Middle frontal gyrus (tissue), 1 donor: ENCODE results near the gene KDM4C.

Source experiments
- DNase-seq: peaks from one replicate; pipeline ENCODE4 v3.0.0-alpha.2; 2015; ENCODE audit warnings: low spot score; ENCODE audit errors: extremely low spot score

The KDM4C gene

GRCh38 chr9:6968271-6968670, 210.5 kb downstream of the KDM4C start:
- DNase-seq, result no peak

GRCh38 chr9:6969805-6970204, 212.0 kb downstream of the KDM4C start:
- DNase-seq, result no peak

GRCh38 chr9:6973089-6973488, 215.3 kb downstream of the KDM4C start:
- DNase-seq, result no peak

DNA sequence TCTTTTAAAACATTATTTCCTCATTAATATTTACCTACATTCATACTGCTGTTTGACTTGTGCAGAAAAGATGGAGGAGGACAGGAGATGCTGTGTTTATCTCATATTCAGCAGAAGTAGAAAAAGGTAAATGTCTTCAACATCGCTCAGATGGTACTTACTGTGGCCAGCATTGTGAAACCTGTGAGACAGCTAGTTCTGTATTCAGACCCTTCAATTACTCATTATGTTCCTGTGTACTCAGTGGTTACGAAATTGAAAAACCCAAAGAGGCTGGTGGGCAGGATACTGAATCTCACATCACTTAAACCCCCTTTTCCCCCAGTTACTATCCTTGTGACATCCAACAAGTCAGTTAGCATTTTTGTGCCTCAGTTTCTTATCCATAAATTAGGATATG, 216.0 kb downstream of the KDM4C start:
- no peak for DNase-seq

DNA sequence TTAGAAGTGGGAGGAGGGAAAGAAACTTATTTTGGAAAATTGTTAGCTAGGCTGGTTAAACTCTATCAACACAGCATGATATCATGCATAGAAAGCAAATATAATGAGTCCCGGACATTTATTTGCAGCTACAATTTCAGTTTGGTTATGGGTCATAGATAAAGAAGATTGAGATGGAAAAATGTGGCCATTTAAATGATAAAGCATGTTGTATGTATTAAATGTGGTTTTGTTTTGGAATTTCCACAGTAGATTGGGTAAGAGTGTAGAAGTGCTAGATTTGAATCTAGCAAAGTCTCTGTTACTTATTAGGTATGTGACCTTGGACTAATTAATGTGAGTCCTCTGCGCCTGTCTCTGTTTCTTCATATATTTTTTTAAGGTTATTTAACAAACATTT, 217.4 kb downstream of the KDM4C start:
- no peak for DNase-seq

GRCh38 chr9:6977761-6978160, 220.0 kb downstream of the KDM4C start:
- DNase-seq, result no peak

DNA sequence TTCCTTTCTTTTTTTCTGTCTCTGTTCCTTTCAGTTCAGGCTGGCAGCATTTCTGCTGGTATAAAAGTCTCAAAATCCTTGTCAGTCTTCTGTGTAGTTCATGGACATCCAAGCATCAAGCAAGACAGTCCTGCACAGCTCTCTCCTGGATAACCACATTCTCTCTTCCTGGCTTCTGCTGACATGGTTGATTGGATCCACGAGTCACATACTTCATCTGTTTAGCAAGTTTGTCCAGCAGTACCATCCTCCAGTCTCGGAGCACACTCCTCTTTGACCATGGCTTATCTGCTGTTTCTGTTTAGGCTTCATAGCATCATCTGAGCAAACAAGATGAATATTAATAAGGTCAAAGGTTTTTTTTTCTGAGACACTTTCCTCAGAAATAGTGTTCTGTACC, 220.8 kb downstream of the KDM4C start:
- no peak for DNase-seq

DNA sequence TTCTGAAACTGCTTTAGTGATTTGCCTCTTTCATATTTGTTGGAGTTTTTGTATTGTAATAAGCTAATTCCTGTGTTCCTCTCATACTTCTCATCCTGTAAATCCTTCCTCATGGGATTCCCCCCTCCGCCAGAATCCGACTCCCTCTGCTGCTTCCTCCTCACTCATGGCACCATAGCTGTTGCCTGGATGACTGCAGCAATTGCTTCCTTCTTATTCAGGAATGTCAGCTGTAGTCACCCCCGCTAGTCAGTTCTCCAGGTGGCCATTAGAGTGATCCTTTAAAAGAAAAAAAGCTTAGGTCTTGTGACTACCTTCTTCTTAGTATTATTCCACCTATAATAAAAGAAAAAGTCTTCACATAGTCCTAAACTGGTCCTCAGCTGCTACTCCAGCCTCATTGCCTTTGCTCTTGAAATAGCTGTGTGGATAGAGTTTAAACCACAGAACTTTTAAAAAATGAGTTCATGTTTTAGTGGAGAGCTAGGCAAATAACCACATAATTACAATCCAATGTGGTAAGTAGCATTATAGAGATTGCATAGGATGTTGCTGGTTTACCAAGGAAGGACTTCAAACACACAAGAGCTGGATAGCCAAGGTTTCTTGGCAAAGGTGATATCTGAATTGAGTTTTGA, 227.3 kb downstream of the KDM4C start:
- no peak for DNase-seq

DNA sequence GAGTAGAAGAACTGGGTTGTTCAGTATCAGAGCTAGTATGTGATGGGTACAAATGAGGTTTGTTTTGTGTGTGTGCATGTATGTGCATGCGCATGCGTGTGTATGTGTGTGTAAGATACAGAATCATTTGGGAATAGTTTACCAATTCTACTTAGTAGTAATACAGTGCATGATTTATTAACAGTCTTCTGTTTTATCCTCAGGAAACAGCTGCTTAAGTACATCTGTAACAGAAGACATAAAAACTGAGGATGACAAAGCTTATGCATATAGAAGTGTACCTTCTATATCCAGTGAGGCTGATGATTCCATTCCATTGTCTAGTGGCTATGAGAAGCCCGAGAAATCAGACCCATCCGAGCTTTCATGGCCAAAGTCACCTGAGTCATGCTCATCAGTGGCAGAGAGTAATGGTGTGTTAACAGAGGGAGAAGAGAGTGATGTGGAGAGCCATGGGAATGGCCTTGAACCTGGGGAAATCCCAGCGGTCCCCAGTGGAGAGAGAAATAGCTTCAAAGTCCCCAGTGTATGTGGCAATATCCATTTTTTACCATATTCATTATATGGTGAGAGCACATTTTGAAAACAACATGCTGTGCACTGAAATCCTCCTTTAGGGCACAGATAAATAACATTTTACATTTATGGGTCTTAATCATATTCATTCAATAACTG, 228.5 kb downstream of the KDM4C start:
- DNase-seq, result no peak

- DNase-seq, result no peak
These were observed 229.6 kb downstream of the KDM4C start for GRCh38 chr9:6987381-6987780.

GRCh38 chr9:6991418-6991817, 233.6 kb downstream of the KDM4C start:
- DNase-seq, result no peak

DNA sequence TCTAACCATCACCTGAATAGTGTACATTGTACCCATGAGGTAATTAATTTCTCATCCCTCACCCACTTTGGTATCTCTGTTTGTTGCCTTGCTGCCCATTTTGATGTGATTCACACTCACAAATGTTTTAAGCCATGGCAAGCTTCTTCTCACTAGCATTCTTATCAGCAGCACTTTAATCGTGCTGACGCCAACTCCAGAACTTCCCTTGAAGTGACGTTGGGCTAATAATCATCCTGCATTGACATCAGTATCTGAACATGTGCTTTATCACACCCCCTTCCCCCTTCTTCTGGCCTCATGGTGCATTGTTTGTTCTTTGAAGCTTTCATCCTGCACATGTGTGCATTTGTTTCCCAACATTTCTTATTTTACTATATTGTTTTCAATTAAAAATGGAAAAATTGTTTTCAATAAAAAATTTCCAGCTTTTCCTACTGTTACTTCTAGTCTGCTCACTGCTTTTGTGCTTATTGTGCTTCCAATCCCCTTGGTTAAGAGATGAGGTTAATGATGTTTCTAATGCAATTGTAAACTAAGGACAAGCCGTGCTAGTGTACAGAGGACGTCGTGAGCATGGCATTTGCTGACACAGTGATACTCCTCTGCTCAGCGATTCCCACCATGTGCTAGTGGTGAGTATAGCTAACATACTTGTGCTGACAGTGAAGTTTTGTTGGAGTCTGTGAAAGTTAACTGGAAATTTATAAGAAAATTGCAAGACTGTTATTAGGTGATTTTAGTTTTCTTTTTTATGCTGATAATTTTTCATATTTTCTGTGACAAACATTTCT, 238.5 kb downstream of the KDM4C start:
- DNase-seq, result no peak

DNA sequence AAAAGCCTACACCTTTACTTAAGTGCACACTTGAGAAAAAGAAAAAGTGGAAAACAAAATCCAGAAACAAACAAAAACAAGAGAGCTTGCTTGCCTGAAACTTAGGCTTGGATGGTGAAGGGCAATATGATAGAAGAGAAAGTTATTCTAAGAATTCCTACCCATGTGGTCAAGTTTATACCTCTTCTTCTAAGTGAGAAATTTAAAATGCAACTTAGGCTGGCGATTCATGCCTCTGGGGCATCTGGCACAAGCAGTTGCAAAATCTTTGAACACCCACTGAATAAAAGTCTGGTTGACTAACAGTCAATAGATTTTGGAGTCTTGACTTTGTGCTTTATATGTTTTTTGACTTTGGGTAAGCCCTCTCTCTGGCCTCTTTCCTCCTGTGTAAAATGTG, 239.6 kb downstream of the KDM4C start:
- DNase-seq, result no peak

DNA sequence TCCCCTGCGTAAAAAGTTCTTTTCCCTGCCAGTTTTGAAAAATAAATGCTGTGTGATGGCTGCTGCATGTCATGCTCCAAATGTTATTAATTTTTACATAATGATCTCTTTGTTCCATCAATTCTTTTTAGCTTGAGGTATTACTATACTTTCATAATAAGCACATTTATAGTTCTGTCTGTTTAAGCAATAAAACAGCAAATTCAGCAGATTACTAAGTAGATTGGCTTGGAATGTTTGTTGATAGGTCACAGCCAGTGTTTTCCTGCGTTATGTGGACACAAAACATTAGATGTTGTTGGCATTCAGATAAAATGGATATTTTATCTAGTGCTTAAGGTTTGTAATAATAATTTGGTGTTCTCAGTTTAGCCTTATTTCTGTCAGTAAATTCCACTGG, 242.0 kb downstream of the KDM4C start:
- DNase-seq, result no peak

GRCh38 chr9:7001571-7001970, 243.8 kb downstream of the KDM4C start:
- no peak for DNase-seq

DNA sequence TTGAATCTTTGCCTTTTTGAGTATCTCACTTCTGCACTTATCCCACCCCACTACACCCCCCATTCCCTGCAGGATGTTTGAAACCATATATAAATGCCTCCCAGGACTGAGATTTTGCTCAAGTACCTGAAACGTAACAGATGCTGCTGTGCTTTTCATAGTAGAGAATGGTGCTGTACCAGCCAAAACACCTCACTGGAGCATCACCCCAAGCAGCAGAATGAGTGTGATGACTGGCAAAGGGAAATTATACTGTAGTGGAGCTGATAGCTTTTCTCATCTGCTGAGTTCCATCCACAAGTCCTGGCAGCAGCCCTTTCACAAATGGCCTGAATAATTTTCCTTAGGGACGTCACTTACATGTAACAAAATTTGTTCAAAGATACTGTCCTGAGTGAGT, 246.1 kb downstream of the KDM4C start:
- DNase-seq, result no peak

GRCh38 chr9:7006417-7006816, 248.6 kb downstream of the KDM4C start:
- no peak for DNase-seq

- no peak for DNase-seq
These were observed 250.6 kb downstream of the KDM4C start for GRCh38 chr9:7008411-7008810.

GRCh38 chr9:7009065-7009464, 251.3 kb downstream of the KDM4C start:
- DNase-seq, result no peak

- DNase-seq, result no peak
These were observed 253.8 kb downstream of the KDM4C start for GRCh38 chr9:7011395-7012067.

- no peak for DNase-seq
These were observed 270.2 kb downstream of the KDM4C start for GRCh38 chr9:7027996-7028395.

DNA sequence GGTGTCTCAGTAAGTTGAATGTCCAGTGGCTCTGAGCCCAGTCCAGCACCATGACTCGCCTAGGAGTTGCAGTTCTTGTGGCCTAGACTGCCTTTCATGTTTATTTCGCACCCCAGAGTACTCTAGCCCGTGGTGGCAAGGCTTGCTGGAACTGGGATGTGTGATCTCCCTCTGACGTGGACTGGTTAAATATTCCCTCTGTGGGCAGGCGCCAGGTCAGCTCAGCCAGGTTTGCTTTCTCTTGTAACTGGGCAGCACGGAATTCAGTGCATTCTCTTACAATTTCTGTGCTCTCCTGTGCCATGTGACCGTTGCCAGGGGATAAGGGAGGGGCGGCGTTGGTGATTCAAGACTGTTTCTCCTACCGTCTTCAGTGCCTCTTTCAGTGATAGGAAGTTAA, 270.8 kb downstream of the KDM4C start:
- DNase-seq, result no peak
